ENCODE measurements around the gene CHGA.

CHGA gene

GRCh38 chr14:92892589-92892988 lies 30.4 kb upstream of the CHGA start:
- no peak for TF ChIP-seq ZNF274 (IDR thresholded peaks at IDR 0.05; ENCODE audit: low read depth, low read length)
- no peak overlapping the region for H3K4me3 ChIP-seq (ENCODE audit: low read length)

- no peak for TF ChIP-seq ZNF274 (IDR thresholded peaks at IDR 0.05; ENCODE audit: low read depth, low read length)
- no peak overlapping the region for H3K4me3 ChIP-seq (ENCODE audit: low read length)
These were observed 27.5 kb upstream of the CHGA start for GRCh38 chr14:92895352-92895878.

- no peak overlapping the region for H3K4me3 ChIP-seq (ENCODE audit: low read length)
- no peak for TF ChIP-seq ZNF274 (IDR thresholded peaks at IDR 0.05; ENCODE audit: low read depth, low read length)
These were observed 24.9 kb upstream of the CHGA start for GRCh38 chr14:92897922-92898565.

- H3K4me3 ChIP-seq (ENCODE audit: low read length), result no peak overlapping the region
- no peak for TF ChIP-seq ZNF274 (IDR thresholded peaks at IDR 0.05; ENCODE audit: low read depth, low read length)
These were observed 24.3 kb upstream of the CHGA start for GRCh38 chr14:92898566-92899131.

- TF ChIP-seq ZNF274 (IDR thresholded peaks at IDR 0.05; ENCODE audit: low read depth, low read length), result no peak
These were observed 22.3 kb upstream of the CHGA start for GRCh38 chr14:92900660-92901059.

GRCh38 chr14:92902191-92902590 lies 20.8 kb upstream of the CHGA start:
- no peak overlapping the region for H3K4me3 ChIP-seq (ENCODE audit: low read length)
- no peak for TF ChIP-seq ZNF274 (IDR thresholded peaks at IDR 0.05; ENCODE audit: low read depth, low read length)

More at GRCh38 chr14:92900660-92901059, 22.3 kb upstream of the CHGA start:
- no peak overlapping the region for H3K4me3 ChIP-seq (ENCODE audit: low read length)

GRCh38 chr14:92902726-92903125 lies 20.2 kb upstream of the CHGA start:
- no peak overlapping the region for H3K4me3 ChIP-seq (ENCODE audit: low read length)
- TF ChIP-seq ZNF274 (IDR thresholded peaks at IDR 0.05; ENCODE audit: low read depth, low read length), result no peak

- no peak overlapping the region for H3K4me3 ChIP-seq (ENCODE audit: low read length)
- no peak for TF ChIP-seq ZNF274 (IDR thresholded peaks at IDR 0.05; ENCODE audit: low read depth, low read length)
These were observed 19.6 kb upstream of the CHGA start for GRCh38 chr14:92903359-92903758.

GRCh38 chr14:92905667-92906066 lies 17.3 kb upstream of the CHGA start:
- TF ChIP-seq ZNF274 (IDR thresholded peaks at IDR 0.05; ENCODE audit: low read depth, low read length), result no peak
- no peak overlapping the region for H3K4me3 ChIP-seq (ENCODE audit: low read length)

GRCh38 chr14:92906420-92906819 lies 16.5 kb upstream of the CHGA start:
- TF ChIP-seq ZNF274 (IDR thresholded peaks at IDR 0.05; ENCODE audit: low read depth, low read length), result no peak
- no peak overlapping the region for H3K4me3 ChIP-seq (ENCODE audit: low read length)

- H3K4me3 ChIP-seq (ENCODE audit: low read length), result no peak overlapping the region
- TF ChIP-seq ZNF274 (IDR thresholded peaks at IDR 0.05; ENCODE audit: low read depth, low read length), result no peak
These were observed 16.1 kb upstream of the CHGA start for GRCh38 chr14:92906823-92907222.

GRCh38 chr14:92907316-92907911 lies 15.5 kb upstream of the CHGA start:
- no peak overlapping the region for H3K4me3 ChIP-seq (ENCODE audit: low read length)
- no peak for TF ChIP-seq ZNF274 (IDR thresholded peaks at IDR 0.05; ENCODE audit: low read depth, low read length)

- no peak for TF ChIP-seq ZNF274 (IDR thresholded peaks at IDR 0.05; ENCODE audit: low read depth, low read length)
- H3K4me3 ChIP-seq (ENCODE audit: low read length), result no peak overlapping the region
These were observed 8.8 kb upstream of the CHGA start for GRCh38 chr14:92914087-92914656.

GRCh38 chr14:92916201-92916600 lies 6.7 kb upstream of the CHGA start:
- no peak for TF ChIP-seq ZNF274 (IDR thresholded peaks at IDR 0.05; ENCODE audit: low read depth, low read length)
- H3K4me3 ChIP-seq (ENCODE audit: low read length), result no peak overlapping the region
